ENCODE data around the gene TWF2. TPM values are rescaled to one million over a fixed set of nuclear protein-coding genes. Genes with fewer than 3 reads are reported as not detected.

Gene TWF2
- total RNA-seq, 1 donor from 2014 or later: 50.4 TPM

DNA sequence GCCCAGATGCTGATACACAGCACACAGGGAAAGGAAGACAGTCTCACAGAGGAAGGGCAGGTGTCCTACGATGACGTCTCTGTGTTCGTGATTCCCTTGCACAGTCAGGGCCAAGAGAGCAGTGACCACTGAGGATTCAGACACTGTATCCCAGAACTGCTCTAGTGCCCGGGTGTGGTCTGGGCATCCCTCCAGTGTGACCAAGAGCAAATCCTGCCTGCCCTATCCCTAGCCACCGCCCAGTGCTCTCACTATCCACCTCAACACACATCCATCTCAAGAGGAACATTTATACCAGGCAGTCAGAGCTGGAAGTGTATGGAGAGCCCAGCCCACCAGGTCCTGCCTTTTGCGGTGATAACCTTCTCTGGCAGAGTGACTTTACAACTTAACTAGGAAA lies 10.7 kb upstream of the TWF2 start:
- Histone ChIP-seq H3K4me3 (no peak overlapping the region), H3K4me1 (peaks cover 25% of the 10 kb centered on the region), H3K27ac (no peak overlapping the region), H3K36me3 (peaks cover 57% of the 10 kb centered on the region), H3K27me3 (no peaks in the 10 kb centered on the region), H3K9me3 (no peaks in the 10 kb centered on the region)
- DNase-seq (peak; percentile 43), ATAC-seq (no peak)
- TF ChIP-seq, protein P1, sequence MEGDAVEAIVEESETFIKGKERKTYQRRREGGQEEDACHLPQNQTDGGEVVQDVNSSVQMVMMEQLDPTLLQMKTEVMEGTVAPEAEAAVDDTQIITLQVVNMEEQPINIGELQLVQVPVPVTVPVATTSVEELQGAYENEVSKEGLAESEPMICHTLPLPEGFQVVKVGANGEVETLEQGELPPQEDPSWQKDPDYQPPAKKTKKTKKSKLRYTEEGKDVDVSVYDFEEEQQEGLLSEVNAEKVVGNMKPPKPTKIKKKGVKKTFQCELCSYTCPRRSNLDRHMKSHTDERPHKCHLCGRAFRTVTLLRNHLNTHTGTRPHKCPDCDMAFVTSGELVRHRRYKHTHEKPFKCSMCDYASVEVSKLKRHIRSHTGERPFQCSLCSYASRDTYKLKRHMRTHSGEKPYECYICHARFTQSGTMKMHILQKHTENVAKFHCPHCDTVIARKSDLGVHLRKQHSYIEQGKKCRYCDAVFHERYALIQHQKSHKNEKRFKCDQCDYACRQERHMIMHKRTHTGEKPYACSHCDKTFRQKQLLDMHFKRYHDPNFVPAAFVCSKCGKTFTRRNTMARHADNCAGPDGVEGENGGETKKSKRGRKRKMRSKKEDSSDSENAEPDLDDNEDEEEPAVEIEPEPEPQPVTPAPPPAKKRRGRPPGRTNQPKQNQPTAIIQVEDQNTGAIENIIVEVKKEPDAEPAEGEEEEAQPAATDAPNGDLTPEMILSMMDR (IDR thresholded peaks at IDR 0.05): no peak
- intact Hi-C loops (cut with DNase I): no loop called here

DNA sequence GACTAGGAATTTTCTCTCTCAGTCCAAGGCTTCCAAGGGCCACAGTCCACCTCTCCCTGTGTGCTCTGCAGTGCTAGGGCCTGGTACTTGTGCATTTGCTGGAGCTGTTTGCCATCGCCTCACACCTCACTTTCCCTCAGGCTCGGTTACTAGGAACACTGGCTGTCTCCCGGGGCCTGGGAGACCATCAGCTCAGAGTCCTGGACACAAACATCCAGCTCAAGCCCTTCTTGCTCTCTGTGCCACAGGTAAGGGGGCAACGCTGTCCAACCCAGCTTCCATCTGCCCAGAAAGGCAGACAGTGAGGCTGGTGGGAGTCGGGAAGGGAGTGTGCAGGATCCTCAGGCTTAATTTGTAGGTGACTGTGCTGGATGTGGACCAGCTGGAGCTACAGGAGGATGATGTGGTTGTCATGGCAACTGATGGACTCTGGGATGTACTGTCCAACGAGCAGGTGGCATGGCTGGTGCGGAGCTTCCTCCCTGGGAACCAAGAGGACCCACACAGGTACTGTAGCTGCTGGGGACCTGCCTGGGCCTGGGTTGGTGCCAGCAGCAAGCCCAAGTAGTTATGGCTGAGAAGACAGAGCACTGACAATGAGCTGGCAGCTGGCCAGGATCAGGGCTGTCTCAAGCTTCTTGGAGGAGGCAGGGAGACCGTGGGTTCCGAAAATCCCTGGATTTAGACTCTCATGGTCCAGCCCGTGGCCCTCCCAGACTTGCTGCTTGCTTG lies 10.0 kb upstream of the TWF2 start:
- H3K9me3 ChIP-seq: no peaks in the 10 kb centered on the region
- H3K36me3 ChIP-seq: peaks cover 50% of the 10 kb centered on the region
- intact Hi-C loops (cut with DNase I): no loop called here
- ATAC-seq (no peak), DNase-seq (peak; percentile 68)
- H3K4me1 ChIP-seq: peaks cover 29% of the 10 kb centered on the region
- TF ChIP-seq, protein P1 (IDR thresholded peaks at IDR 0.05): no peak
- H3K27me3 ChIP-seq: no peaks in the 10 kb centered on the region
- no peak overlapping the region for H3K4me3 ChIP-seq
- H3K27ac ChIP-seq: no peak overlapping the region

DNA sequence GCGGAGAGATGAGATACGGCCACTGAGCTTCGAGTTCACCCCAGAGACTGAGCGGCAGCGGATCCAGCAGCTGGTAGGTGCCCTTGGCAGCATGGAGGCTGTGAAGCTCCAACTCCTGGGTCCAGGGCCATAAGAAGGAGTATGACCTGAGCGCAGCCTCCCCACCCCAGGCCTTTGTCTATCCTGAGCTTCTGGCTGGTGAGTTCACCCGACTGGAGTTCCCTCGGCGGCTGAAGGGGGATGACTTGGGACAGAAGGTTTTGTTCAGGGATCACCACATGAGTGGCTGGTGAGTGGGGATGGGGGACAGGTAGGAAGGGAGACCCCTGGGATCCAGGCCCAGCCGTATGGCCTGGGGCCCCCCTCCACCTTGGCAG lies 9.2 kb upstream of the TWF2 start:
- H3K27ac ChIP-seq: no peak overlapping the region
- DNase-seq: peak; percentile 52
- no peaks in the 10 kb centered on the region for H3K9me3 ChIP-seq
- intact Hi-C loops (cut with DNase I): no loop called here
- no peak overlapping the region for H3K4me3 ChIP-seq
- peaks cover 28% of the 10 kb centered on the region for H3K4me1 ChIP-seq
- H3K36me3 ChIP-seq: peaks cover 43% of the 10 kb centered on the region
- H3K27me3 ChIP-seq: no peaks in the 10 kb centered on the region
- no peak for ATAC-seq
- TF ChIP-seq, protein P1 (IDR thresholded peaks at IDR 0.05): no peak

- peak; percentile 31 for DNase-seq
- peak overlapping the region; percentile 91 for H3K27ac ChIP-seq
Measured at GRCh38 chr3:52247409-52248164, 8.6 kb upstream of the TWF2 start.

DNA sequence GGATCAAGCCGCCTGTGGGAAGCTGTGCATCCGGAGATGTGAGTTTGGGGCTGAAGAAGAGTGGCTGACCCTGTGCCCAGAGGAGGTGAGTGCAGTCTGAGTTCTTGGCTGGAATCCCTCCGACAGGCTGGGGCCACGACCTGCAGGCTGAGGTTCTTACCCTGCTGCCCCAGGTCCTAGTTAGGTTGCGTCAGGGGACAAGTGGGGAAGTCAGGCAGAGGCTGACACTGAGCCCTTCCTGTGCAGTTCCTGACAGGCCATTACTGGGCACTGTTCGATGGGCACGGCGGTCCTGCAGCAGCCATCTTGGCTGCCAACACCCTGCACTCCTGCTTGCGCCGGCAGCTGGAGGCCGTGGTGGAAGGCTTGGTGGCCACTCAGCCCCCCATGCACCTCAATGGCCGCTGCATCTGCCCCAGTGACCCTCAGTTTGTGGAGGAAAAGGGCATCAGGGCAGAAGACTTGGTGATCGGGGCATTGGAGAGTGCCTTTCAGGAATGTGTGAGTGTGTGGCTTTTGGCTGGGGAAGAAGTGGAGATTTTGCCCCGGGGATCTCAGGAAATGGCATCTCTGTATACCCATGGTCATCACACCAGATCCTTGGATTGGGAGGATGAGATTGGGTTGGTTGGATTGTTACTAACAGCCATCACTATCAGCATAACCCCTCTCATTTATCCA lies 7.9 kb upstream of the TWF2 start:
- Histone ChIP-seq H3K27me3 (no peaks in the 10 kb centered on the region), H3K9me3 (no peaks in the 10 kb centered on the region), H3K4me3 (peak overlapping the region; percentile 68), H3K27ac (peak overlapping the region; percentile 91), H3K4me1 (peaks cover 25% of the 10 kb centered on the region), H3K36me3 (peaks cover 32% of the 10 kb centered on the region)
- DNase-seq (peak; percentile 68), ATAC-seq (peak; percentile 34)
- TF ChIP-seq, protein P1 (IDR thresholded peaks at IDR 0.05): no peak
- intact Hi-C loops (cut with DNase I): no loop called here

More at GRCh38 chr3:52247409-52248164, 8.6 kb upstream of the TWF2 start:
- Histone ChIP-seq H3K4me1 (peaks cover 27% of the 10 kb centered on the region), H3K9me3 (no peaks in the 10 kb centered on the region), H3K36me3 (peaks cover 37% of the 10 kb centered on the region), H3K4me3 (peak overlapping the region; percentile 68), H3K27me3 (no peaks in the 10 kb centered on the region)
- intact Hi-C loops (cut with DNase I): no loop called here
- no peak for ATAC-seq
- TF ChIP-seq, protein P1 (IDR thresholded peaks at IDR 0.05): no peak
